IMR-90 (cell line): ENCODE results near the gene SLC22A5.

Experiments
- CEBPB ChIP-seq: IDR thresholded peaks from 2 replicates; pipeline ENCODE4 v1.6.1; 2012; ENCODE audit warnings: low read depth, low read length, improper control_type of control experiment
- POLR2A ChIP-seq: IDR thresholded peaks from 2 replicates; pipeline ENCODE4 v1.6.1; 2012; ENCODE audit warnings: mild to moderate bottlenecking, low read depth, low read length
- SMC3 ChIP-seq: fragments of 150-350 bp; IDR thresholded peaks from 2 replicates; pipeline ENCODE4 v1.6.1; 2016; ENCODE audit warnings: low read depth, mild to moderate bottlenecking, antibody characterized with exemption, low read length, moderate library complexity
- TF ChIP-seq, protein P1 (sequence below): conservative IDR thresholded peaks from 2 replicates; pipeline ENCODE4 v1.5.1; 2012; ENCODE audit warnings: mild to moderate bottlenecking, low read depth, low read length, improper control_type of control experiment

GRCh38 chr5:132405646-132406045 lies 36.1 kb downstream of the SLC22A5 start:
- no peak for TF ChIP-seq POLR2A
- TF ChIP-seq SMC3: no peak
- TF ChIP-seq, protein P1, sequence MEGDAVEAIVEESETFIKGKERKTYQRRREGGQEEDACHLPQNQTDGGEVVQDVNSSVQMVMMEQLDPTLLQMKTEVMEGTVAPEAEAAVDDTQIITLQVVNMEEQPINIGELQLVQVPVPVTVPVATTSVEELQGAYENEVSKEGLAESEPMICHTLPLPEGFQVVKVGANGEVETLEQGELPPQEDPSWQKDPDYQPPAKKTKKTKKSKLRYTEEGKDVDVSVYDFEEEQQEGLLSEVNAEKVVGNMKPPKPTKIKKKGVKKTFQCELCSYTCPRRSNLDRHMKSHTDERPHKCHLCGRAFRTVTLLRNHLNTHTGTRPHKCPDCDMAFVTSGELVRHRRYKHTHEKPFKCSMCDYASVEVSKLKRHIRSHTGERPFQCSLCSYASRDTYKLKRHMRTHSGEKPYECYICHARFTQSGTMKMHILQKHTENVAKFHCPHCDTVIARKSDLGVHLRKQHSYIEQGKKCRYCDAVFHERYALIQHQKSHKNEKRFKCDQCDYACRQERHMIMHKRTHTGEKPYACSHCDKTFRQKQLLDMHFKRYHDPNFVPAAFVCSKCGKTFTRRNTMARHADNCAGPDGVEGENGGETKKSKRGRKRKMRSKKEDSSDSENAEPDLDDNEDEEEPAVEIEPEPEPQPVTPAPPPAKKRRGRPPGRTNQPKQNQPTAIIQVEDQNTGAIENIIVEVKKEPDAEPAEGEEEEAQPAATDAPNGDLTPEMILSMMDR: no peak
- no peak for TF ChIP-seq CEBPB
